WERI-Rb-1 (cell line): ENCODE measurements around the gene GLI1.

Experiments
- DNase-seq: peaks from one replicate; pipeline ENCODE4 v3.0.0-alpha.2; 2020
- H3K27ac ChIP-seq: fragments of 250-450 bp; sonication (Bioruptor Pico); 2 replicates; pipeline ENCODE4 v1.5.1; 2020; ENCODE audit warnings: mild to moderate bottlenecking, moderate library complexity
- H3K27me3 ChIP-seq: fragments of 250-450 bp; sonication (Bioruptor Pico); 2 replicates; pipeline ENCODE4 v1.5.1; 2021; ENCODE audit warnings: mild to moderate bottlenecking, low read depth, moderate library complexity; ENCODE audit not compliant: insufficient read depth, severe bottlenecking
- H3K36me3 ChIP-seq: fragments of 250-450 bp; sonication (Bioruptor Pico); 2 replicates; pipeline ENCODE4 v1.5.1; 2020; ENCODE audit warnings: mild to moderate bottlenecking, moderate library complexity
- H3K4me3 ChIP-seq: 2 replicates; pipeline ENCODE4 v1.5.1; 2011; ENCODE audit warnings: low read depth, mild to moderate bottlenecking, control low read depth, low read length
- H3K9me3 ChIP-seq: fragments of 250-450 bp; sonication (Bioruptor Pico); 2 replicates; pipeline ENCODE4 v1.5.1; 2021; ENCODE audit warnings: mild to moderate bottlenecking, moderate library complexity; ENCODE audit not compliant: severe bottlenecking
- CTCF ChIP-seq: IDR thresholded peaks from 2 replicates; pipeline ENCODE4 v1.5.1; 2011; ENCODE audit warnings: low read depth, mild to moderate bottlenecking, control low read depth, inconsistent platforms, low read length

The GLI1 gene

GRCh38 chr12:57456737-57457490 is 2.7 kb upstream of the GLI1 start:
- Histone ChIP-seq H3K27ac (peak overlapping the region; percentile 100), H3K9me3 (no peaks in the 10 kb centered on the region), H3K36me3 (peaks cover 27% of the 10 kb centered on the region), H3K27me3 (peaks cover 2% of the 10 kb centered on the region), H3K4me3 (peak overlapping the region; percentile 74)
- no peak for DNase-seq
- no peak for TF ChIP-seq CTCF

GRCh38 chr12:57458665-57459054 is 925 bp upstream of the GLI1 start:
- Histone ChIP-seq H3K27me3 (peaks cover 2% of the 10 kb centered on the region), H3K36me3 (peaks cover 27% of the 10 kb centered on the region), H3K27ac (peak overlapping the region; percentile 100), H3K9me3 (no peaks in the 10 kb centered on the region), H3K4me3 (peak overlapping the region; percentile 23)
- no peak for TF ChIP-seq CTCF
- DNase-seq: no peak

GRCh38 chr12:57459055-57459749 is 383 bp upstream of the GLI1 start:
- peaks cover 27% of the 10 kb centered on the region for H3K36me3 ChIP-seq
- TF ChIP-seq CTCF: peak; percentile 85

GRCh38 chr12:57460468-57460784 is 841 bp downstream of the GLI1 start:
- no peak for DNase-seq
- H3K4me3 ChIP-seq: peak overlapping the region; percentile 21
- peaks cover 2% of the 10 kb centered on the region for H3K27me3 ChIP-seq
- TF ChIP-seq CTCF: no peak
- peaks cover 27% of the 10 kb centered on the region for H3K36me3 ChIP-seq
- H3K9me3 ChIP-seq: no peaks in the 10 kb centered on the region
- no peak overlapping the region for H3K27ac ChIP-seq

More at GRCh38 chr12:57459055-57459749, 383 bp upstream of the GLI1 start:
- DNase-seq: peak; percentile 97
- Histone ChIP-seq H3K27me3 (peaks cover 2% of the 10 kb centered on the region), H3K27ac (peak overlapping the region; percentile 100), H3K9me3 (no peaks in the 10 kb centered on the region), H3K4me3 (peak overlapping the region; percentile 48)

- peak overlapping the region; percentile 25; the same call in 1 of the 2 replicates for H3K27ac ChIP-seq
These were observed 1.3 kb downstream of the GLI1 start for GRCh38 chr12:57460841-57461275.

More at GRCh38 chr12:57460841-57461275, 1.3 kb downstream of the GLI1 start:
- peak overlapping the region; percentile 74 for H3K4me3 ChIP-seq
- peaks cover 27% of the 10 kb centered on the region for H3K36me3 ChIP-seq
- peaks cover 2% of the 10 kb centered on the region for H3K27me3 ChIP-seq
- TF ChIP-seq CTCF: peak; percentile 21; the same call in 1 of the 2 replicates
- H3K9me3 ChIP-seq: no peaks in the 10 kb centered on the region
- no peak for DNase-seq
